Stimulated activated CD8-positive, alpha-beta memory T cell treated with anti-CD3 and anti-CD28 coated beads, Interleukin-7, amount 100 ng/mL, for 48 hours (primary cell): ENCODE results near the gene LHFPL5.

Source experiments
- DNase-seq, 2 donors: peaks; one replicate each; pipeline ENCODE4 v3.0.0-alpha.2; 2020; ENCODE audit warnings: low read depth in 1 of 2; ENCODE audit errors: extremely low read depth in 1 of 2

LHFPL5 gene

GRCh38 chr6:35804996-35805736 lies at the start of gene LHFPL5:
Gene LHFPL5 (plus strand): TSS chr6:35805352. CDS start chr6:35805671, 319 bp downstream.
- DNase-seq = peak in 1 of 2 donors; percentile 10

DNA sequence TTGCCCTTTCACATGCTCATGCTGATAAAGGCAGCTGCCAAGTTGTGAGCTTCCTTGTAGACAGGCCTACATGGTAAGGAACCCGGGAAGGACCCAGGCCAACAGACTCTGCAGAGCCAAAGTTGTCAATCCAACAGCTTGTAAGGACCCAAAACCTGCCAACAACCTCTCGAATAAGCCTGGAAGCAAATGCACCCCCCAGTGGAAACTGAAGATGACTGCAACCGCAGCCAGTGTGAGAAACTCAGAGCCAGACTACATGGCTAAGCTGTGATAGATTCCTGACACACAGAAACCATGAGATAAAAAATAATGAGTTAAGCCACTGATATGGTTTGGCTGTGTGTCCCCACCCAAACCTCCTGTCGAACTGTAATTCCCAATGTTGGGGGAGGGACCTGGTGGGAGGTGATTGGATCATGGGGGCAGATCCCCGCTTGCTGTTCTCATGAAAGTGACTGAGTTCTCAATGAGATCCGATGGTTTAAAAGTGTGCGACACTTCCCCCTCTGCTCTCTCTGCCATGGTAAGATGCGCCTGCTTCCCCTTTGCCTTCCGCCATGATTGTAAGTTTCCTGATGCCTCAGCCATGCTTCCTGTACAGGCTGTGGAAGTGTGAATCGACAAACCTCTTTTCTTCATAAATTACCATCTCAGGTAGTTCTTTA lies 47.6 kb upstream of the LHFPL5 start:
- DNase-seq = no peak

GRCh38 chr6:35759426-35759825 lies 45.7 kb upstream of the LHFPL5 start:
- DNase-seq = no peak

DNA sequence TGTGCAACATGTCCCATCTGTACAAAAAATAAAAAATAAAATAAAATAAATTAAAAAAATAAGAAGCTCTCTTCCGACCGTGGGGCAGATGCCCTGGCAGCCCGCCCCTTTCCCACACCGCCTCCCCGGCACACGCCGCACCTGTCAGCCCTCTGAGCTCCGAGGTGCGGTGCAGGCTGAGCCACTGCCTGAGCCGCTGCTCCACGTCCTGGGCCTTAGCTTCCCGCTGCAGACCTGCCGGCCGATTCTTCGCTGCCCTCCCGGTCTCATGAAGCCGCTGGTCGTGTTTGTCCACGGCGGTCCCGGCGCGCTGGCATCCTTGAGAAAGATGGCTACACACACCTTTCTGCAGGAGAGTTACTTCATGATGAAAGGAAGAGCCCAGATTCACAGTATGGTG lies 39.4 kb upstream of the LHFPL5 start:
- no peak for DNase-seq

DNA sequence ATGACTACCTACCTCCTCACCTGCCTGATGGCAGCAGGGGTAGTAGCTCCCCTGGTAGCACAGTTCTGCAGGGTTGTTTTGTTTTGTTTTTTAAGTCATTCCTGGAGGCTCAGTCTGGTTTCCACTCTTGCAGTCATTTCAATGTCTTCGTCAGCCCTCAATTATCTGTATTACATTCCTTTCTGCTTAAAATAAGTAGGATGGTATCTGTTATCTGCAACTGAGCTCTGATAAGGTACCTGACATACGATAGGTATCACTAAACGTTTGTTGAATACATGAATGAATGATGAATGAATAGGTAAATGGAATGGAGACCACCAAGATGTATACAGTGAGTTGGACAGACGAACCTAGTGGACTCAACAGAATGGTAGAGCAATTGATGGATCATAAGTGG lies 35.9 kb upstream of the LHFPL5 start:
- DNase-seq = no peak

GRCh38 chr6:35771343-35771627 lies 33.9 kb upstream of the LHFPL5 start:
- no peak for DNase-seq

- DNase-seq = no peak
These were observed 30.9 kb upstream of the LHFPL5 start for GRCh38 chr6:35774116-35774794.

DNA sequence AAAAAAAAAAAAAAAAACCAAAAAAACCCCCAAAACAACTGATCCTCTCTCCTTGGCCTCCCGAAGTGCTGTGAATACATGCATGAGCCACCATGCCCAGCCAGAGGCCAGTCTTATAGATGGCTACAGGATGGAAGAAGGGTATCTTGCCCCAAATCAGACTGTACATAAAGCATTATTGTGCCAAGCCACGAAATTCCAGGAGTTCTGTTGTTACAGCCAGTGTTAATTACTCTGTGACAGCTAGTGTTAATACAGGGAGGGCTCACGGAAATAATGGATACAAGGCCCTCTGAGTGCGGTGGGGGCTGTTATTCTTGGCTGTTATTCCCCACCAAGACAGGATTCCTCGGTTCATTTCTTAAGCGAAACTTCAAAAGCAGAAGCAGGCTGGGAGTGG lies 30.1 kb upstream of the LHFPL5 start:
- no peak for DNase-seq

GRCh38 chr6:35776364-35777215 lies 28.6 kb upstream of the LHFPL5 start, which contains the start of gene CLPSL2:
Gene CLPSL2 (plus strand): TSS chr6:35776598. CDS start chr6:35776619, 21 bp downstream.
- DNase-seq = no peak

- no peak for DNase-seq
These were observed 27.6 kb upstream of the LHFPL5 start for GRCh38 chr6:35777356-35778102.

- DNase-seq = no peak
These were observed 26.7 kb upstream of the LHFPL5 start for GRCh38 chr6:35778437-35778836.

DNA sequence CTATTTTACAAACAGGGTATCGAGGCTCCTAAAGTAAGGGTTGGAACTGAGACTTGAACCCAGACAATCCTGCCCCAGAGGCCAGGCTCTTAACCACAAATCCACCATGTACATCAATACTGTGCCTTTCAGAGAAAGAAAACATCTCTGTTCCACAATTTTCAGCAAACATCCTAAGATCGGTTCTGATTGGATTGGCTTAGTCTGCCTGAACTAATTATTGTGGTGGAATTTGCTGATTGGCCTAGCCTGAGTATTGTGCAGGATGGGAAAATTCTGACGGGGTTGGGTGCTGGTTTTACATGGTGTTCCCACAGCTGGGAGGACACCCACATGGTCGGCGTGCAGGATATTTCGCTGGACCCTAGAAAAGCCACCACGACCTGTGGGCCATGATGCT lies 24.4 kb upstream of the LHFPL5 start, which contains the start of gene CLPSL1:
Gene CLPSL1 (plus strand): TSS at position 301 of the 400 bp plus-strand sequence. CDS start 92 bp downstream, at position 393.
- DNase-seq = no peak

DNA sequence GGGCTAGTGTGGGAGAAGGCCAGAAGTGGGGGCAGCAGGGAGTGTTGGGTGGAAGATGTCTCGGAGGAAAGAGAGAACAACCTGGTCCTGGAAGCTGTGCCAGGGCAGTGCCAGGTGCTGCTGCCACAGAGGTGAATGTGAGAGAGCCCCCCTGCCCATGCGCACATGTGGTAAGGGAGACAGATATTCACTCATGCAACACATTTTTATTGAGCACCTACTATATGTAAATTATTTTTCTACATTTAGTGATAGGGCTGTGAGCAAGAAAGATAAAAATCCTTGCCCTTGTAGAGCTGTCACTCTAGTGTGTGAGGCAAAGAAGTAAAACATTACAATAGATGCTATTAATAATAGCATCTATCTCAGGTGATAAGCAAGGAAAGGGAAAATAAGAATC lies 23.9 kb upstream of the LHFPL5 start:
- DNase-seq = no peak

- DNase-seq = no peak
These were observed 22.7 kb upstream of the LHFPL5 start for GRCh38 chr6:35782424-35782823.

DNA sequence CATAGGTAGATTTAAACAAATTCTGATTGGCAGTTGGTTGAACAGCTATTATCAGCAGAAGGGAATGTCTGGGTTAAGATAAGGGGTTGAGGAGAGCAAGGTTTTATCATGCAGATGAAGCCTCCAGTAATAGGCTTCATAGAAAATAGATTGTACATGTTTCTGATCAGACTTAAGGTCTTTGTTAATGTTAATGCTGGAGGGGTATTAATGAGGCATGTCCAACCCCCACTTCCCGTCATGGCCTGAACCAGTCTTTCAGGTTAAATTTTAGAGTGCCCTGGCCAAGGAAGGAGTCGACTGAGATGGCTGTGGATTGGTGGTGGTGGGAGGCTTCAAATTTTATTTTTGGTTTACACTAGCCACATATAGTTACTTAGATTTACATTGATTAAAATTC lies 21.0 kb upstream of the LHFPL5 start:
- DNase-seq = no peak

DNA sequence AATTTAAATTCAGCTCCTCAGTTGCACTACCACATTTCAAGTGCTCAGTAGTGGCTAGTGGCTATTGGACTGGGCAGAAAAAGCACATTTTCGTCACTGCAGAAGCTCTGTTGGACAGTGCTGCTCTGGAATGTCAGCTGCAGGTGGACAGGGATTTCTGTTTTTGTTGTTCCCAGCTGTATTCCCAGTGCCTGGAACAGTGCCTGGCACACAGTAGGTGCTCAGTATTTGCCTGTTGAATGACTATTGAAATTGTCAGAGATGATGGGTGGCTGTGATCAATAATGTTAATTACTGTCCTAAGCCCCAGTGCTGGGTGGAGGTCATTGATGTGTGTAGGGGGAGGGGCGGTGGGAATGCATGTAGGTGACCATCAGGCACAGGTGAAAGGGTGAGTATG lies 18.9 kb upstream of the LHFPL5 start:
- no peak for DNase-seq

GRCh38 chr6:35786810-35787209 lies 18.3 kb upstream of the LHFPL5 start:
- no peak for DNase-seq

DNA sequence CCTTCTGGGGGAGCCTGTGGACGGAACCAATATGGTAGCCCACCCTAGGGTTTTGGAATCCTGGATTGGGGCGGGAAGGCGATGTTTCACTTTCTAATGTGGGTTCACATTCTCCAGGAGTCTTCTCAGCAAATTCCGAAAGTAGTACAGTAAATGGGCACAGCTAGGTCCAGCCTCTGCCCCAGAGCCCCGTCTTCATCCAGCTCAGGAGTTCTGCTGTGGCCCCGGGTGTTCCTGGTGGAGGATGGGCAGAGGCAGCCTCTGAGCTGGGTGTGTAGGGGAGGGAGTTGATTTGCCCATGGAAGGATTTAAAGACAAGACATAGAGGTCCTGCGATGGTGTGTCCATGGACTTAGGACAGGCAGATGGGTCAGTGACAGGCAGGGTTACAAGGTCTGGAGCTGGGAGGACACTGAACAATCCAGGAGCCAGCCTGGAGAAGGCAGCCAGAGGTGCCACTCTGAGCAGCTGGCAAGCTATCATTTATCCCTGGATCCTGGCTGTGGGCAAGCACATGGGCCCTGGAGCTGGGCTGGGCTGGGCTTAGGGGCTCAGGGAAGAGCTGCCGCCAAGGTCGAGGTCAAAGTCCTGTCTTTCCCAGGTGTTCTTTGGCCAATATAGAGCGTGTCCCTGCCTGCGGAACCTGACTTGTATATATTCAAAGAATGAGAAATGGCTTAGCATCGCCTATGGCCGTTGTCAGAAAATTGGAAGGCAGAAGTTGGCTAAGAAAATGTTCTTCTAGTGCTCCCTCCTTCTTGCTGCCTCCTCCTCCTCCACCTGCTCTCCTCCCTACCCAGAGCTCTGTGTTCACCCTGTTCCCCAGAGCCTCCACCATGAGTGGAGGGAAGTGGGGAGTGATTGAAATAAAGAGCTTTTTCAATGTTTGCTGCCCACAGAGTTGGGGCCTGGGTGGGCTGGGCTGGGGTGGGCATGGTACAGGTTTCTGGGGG lies 17.6 kb upstream of the LHFPL5 start:
- no peak for DNase-seq

DNA sequence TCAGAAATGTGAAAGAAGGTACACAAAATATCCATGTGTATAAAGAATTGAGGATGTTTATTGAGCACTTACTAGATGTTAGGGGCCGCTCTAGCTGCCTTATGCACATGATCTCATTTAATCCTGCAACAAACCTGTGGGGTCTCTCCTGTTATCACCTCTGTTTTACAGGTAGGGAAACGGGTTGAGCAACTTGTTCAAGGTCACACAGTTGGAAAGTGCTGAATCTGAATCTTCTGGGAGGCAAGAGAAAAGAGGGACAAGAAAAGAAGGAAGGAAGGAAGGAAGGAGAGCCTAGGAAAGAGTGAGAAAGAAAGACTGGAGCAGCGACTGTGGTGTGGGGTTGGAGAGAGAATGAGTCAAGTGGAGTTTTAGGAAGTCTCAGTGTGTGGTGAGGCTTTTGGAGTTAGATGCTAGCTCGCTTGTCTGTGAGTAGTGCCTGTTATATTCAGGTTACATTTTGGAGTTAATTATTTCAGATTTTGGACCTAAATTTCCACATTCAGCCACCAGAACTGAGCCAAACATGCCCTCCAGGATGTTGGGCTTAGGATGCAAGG lies 16.6 kb upstream of the LHFPL5 start:
- DNase-seq = no peak
